Measurements from ENCODE around the gene SPATA31C2.

GRCh38 chr9:88108779-88109178, 29.5 kb downstream of the SPATA31C2 start:
- TF ChIP-seq POLR2A (IDR thresholded peaks at IDR 0.05; ENCODE audit: low read length) (no peak), GATA1 (IDR thresholded peaks at IDR 0.05; ENCODE audit: low read depth, low read length) (no peak)
